Esophagus squamous epithelium (tissue), 4 donors: ENCODE measurements around the gene ARHGEF37.
"Not testable (repeated sequence)": the region's sequence is repeated elsewhere in the genome, so short reads cannot be mapped to it uniquely, and the experiment has no call there.

Experiments
- POLR2A ChIP-seq, 4 donors: fragments of 450-650 bp; IDR thresholded peaks; one replicate each; pipeline ENCODE4 v1.6.1; 2017; ENCODE audit warnings: antibody characterized with exemption in 4 of 4, mild to moderate bottlenecking in 4 of 4, moderate library complexity in 3 of 4
- TF ChIP-seq, protein P1 (sequence below), 6 experiments: fragments of 450-650 bp in 4 of 6; fragments of 200-600 bp in 2 of 6; sonication (generic) in 2 of 6; IDR thresholded peaks; one replicate each; pipeline ENCODE4 v1.5.1; 2016 to 2019; ENCODE audit warnings: antibody characterized with exemption in 6 of 6, mild to moderate bottlenecking in 4 of 6, moderate library complexity in 4 of 6

DNA sequence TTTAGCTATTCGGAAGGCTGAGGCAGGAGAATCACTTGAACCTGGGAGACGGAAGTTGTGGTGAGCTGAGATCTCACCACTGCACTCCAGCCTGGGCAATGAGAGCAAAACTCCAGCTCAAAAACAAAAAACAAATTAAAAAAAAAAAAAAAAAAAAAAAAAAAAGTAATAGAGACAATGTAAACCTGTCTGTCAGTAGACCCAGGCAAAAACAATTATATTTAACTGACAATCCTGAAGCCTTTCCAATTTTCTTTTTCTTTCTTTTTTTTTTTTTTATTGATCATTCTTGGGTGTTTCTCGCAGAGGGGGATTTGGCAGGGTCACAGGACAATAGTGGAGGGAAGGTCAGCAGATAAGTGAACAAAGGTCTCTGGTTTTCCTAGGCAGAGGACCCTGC is 88.0 kb downstream of the ARHGEF37 start:
- TF ChIP-seq, protein P1, sequence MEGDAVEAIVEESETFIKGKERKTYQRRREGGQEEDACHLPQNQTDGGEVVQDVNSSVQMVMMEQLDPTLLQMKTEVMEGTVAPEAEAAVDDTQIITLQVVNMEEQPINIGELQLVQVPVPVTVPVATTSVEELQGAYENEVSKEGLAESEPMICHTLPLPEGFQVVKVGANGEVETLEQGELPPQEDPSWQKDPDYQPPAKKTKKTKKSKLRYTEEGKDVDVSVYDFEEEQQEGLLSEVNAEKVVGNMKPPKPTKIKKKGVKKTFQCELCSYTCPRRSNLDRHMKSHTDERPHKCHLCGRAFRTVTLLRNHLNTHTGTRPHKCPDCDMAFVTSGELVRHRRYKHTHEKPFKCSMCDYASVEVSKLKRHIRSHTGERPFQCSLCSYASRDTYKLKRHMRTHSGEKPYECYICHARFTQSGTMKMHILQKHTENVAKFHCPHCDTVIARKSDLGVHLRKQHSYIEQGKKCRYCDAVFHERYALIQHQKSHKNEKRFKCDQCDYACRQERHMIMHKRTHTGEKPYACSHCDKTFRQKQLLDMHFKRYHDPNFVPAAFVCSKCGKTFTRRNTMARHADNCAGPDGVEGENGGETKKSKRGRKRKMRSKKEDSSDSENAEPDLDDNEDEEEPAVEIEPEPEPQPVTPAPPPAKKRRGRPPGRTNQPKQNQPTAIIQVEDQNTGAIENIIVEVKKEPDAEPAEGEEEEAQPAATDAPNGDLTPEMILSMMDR (IDR thresholded peaks at IDR 0.05), result not testable (repeated sequence)
- not testable (repeated sequence) for TF ChIP-seq POLR2A (IDR thresholded peaks at IDR 0.05)
